ENCODE measurements around the gene PCSK4.
"Not testable (repeated sequence)": the region's sequence is repeated elsewhere in the genome, so short reads cannot be mapped to it uniquely, and the experiment has no call there.

GRCh38 chr19:1530856-1531255 is 40.7 kb upstream of the PCSK4 start:
- TF ChIP-seq, protein P1, sequence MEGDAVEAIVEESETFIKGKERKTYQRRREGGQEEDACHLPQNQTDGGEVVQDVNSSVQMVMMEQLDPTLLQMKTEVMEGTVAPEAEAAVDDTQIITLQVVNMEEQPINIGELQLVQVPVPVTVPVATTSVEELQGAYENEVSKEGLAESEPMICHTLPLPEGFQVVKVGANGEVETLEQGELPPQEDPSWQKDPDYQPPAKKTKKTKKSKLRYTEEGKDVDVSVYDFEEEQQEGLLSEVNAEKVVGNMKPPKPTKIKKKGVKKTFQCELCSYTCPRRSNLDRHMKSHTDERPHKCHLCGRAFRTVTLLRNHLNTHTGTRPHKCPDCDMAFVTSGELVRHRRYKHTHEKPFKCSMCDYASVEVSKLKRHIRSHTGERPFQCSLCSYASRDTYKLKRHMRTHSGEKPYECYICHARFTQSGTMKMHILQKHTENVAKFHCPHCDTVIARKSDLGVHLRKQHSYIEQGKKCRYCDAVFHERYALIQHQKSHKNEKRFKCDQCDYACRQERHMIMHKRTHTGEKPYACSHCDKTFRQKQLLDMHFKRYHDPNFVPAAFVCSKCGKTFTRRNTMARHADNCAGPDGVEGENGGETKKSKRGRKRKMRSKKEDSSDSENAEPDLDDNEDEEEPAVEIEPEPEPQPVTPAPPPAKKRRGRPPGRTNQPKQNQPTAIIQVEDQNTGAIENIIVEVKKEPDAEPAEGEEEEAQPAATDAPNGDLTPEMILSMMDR (conservative IDR thresholded peaks at IDR 0.05 in 1 of 2, IDR thresholded peaks at IDR 0.05 in 1 of 2; ENCODE audit: extremely low read depth in 1 of 2, insufficient read depth in 1 of 2, low read depth in 1 of 2, low read length in 2 of 2): not testable (repeated sequence)
- TF ChIP-seq EZH2 (IDR thresholded peaks at IDR 0.05; ENCODE audit: borderline replicate concordance, low read length): not testable (repeated sequence)

Measured in mammary epithelial cell (primary cell).